Measurements from ENCODE around the gene BBS10.

DNA sequence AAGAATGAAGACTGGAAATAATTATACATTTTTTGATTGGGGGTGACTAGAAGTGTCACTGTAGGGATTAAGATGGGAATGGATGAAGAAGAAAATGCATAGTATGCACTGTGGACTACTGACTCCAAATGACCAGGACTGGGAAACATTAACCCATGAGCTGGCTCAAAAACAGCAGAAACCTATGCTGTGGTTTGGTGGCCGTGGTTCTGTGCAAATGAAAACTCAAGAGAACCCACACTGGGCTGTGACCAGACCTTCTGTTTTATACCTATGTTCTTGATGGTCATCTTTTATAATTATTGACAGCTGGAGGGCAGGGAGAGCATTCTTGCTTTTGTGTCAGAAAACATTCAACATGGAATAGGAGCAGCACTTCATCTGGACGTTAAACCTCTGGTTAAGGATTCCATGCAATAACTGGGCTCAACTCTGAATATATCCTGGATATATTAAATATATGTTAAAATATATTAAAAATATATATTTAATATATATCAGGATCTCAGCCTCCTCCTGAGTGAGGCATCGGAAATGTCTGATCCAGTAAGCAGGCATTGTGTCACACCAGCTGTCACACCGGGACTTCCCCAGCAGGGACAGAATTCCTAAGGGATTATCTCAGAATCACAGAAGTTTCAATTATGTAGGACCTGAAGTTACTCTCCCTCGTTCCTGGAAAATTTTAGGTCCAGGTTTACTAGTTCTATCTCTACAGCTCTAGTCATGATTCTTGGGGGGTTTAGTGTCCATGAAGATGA is 48.5 kb downstream of the BBS10 start:
- no peak for TF ChIP-seq CTCF (IDR thresholded peaks at IDR 0.05)
- TF ChIP-seq POLR2A (IDR thresholded peaks at IDR 0.05), result no peak

All from uterus (tissue), 2 donors.